CD4-positive, alpha-beta memory T cell (primary cell): ENCODE results near the gene CHAD. TPM values are rescaled to one million over a fixed set of nuclear protein-coding genes. Genes with fewer than 3 reads are reported as not detected.

Source experiments
- CTCF ChIA-PET: fragments of 350-600 bp; sonication (Branson Sonifier 250); formaldehyde crosslinking; loops from one replicate; lab custom pipeline; 2021; ENCODE audit warnings: inconsistent platforms; ENCODE audit not compliant: partially characterized antibody; lab: Charles Lee
- POLR2A ChIA-PET: fragments of 350-600 bp; sonication (Branson Sonifier 250); formaldehyde crosslinking; loops from one replicate; lab custom pipeline; 2021; ENCODE audit not compliant: partially characterized antibody; lab: Charles Lee
- DNase-seq, 5 donors: peaks; one replicate each; pipeline versions ENCODE4 v3.0.0 to v3.0.0-alpha.2; 2020 to 2022; ENCODE audit warnings: mixed read lengths in 1 of 5
- H3K27ac ChIP-seq: one replicate; pipeline ENCODE4 v1.7.0; 2013; ENCODE audit warnings: low read depth, low read length
- H3K27me3 ChIP-seq: 2 replicates; pipeline ENCODE4 v1.7.0; 2013; ENCODE audit warnings: mild to moderate bottlenecking, low read length, moderate library complexity; ENCODE audit not compliant: insufficient read depth
- H3K36me3 ChIP-seq: 2 replicates; pipeline ENCODE4 v1.7.0; 2013; ENCODE audit warnings: mild to moderate bottlenecking, low read length, moderate library complexity; ENCODE audit not compliant: insufficient read depth
- H3K4me1 ChIP-seq: 2 replicates; pipeline ENCODE4 v1.7.0; 2013; ENCODE audit warnings: mild to moderate bottlenecking, low read length, moderate library complexity; ENCODE audit not compliant: insufficient read depth
- H3K4me3 ChIP-seq, 2 donors: one replicate each; pipeline ENCODE4 v1.7.0; 2013; ENCODE audit warnings: low read length in 2 of 2, mild to moderate bottlenecking in 1 of 2
- H3K9me3 ChIP-seq, 2 donors: one replicate each; pipeline ENCODE4 v1.7.0; 2013; ENCODE audit warnings: low read length in 2 of 2, control low read depth in 1 of 2; ENCODE audit not compliant: control insufficient read depth in 1 of 2
- H3K27ac Mint-ChIP-seq, 7 donors: one replicate each; pipeline ENCODE4 v1.8.0; 2020 to 2021; ENCODE audit warnings: mixed read lengths in 7 of 7, mild to moderate bottlenecking in 6 of 7, inconsistent platforms in 3 of 7, moderate library complexity in 3 of 7
- H3K27me3 Mint-ChIP-seq, 2 donors: one replicate each; pipeline ENCODE4 v1.8.0; 2020 to 2021; ENCODE audit warnings: mixed read lengths in 2 of 2
- H3K36me3 Mint-ChIP-seq, 2 donors: one replicate each; pipeline ENCODE4 v1.8.0; 2020 to 2021; ENCODE audit warnings: mixed read lengths in 2 of 2, inconsistent platforms in 1 of 2, mild to moderate bottlenecking in 1 of 2
- H3K4me1 Mint-ChIP-seq, 4 donors: one replicate each; pipeline ENCODE4 v1.8.0; 2020 to 2021; ENCODE audit warnings: mixed read lengths in 4 of 4, mild to moderate bottlenecking in 1 of 4
- H3K4me3 Mint-ChIP-seq, 8 donors: one replicate each; pipeline ENCODE4 v1.8.0; 2020 to 2021; ENCODE audit warnings: mixed read lengths in 8 of 8, mild to moderate bottlenecking in 7 of 8, moderate library complexity in 6 of 8, inconsistent platforms in 3 of 8
- H3K9me3 Mint-ChIP-seq, 8 donors: one replicate each; pipeline ENCODE4 v1.8.0; 2020 to 2021; ENCODE audit warnings: mixed read lengths in 8 of 8, mild to moderate bottlenecking in 5 of 8, inconsistent platforms in 3 of 8, moderate library complexity in 1 of 8
- intact Hi-C: fragments of 100-400 bp; cut with micrococcal nuclease; formaldehyde crosslinking; loops from one replicate; pipeline ENCODE4 v1.15.1; 2023
- polyA plus RNA-seq, 2 donors: library from polyadenylated mRNA; unstranded; fragments of 300-500 nt; fragmentation: Illumina TruSeq; gene quantifications; one replicate each; pipeline ENCODE4 v1.2.3, GENCODE V29; 2021
- total RNA-seq, 2 experiments: library from RNA; stranded (reverse); gene quantifications; one replicate each; pipeline ENCODE4 v1.2.3, GENCODE V29; 2021

Gene CHAD
- total and polyA plus RNA-seq, 4 experiments from 2014 or later, result 0.64 TPM; not detected in 3

DNA sequence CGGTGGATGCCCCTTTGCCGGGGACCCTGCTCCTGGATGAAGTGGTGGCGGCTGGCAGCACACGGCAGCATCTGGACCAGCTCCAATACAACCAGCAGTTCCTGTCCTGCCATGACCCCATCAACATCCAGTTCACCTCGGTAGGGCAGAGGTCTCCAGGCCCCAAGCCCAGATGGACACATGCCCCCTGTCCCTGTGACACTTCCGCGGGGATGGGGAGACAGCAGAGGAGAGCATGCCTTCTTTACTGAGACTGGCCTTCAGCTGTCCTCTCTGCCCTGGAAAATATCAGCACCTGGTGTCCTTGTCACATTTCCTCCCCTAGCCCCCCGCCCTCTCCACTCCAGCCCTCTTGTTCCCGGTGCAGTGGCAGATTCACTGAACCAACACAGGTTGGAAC lies 6.2 kb downstream of the CHAD start:
- intact Hi-C loops, result no loop called here
- H3K4me3 ChIP-seq, result no peak overlapping the region
- no peak for DNase-seq
- Mint-ChIP-seq H3K27ac (no peak overlapping the region), H3K4me3 (no peak overlapping the region), H3K36me3 (no peaks in the 10 kb centered on the region), H3K4me1 (peaks cover 0 to 23% (median 7%) of the 10 kb centered on the region in 4 donors), H3K27me3 (peaks cover 0 to 6% of the 10 kb centered on the region in 2 donors), H3K9me3 (no peaks in the 10 kb centered on the region)
- H3K4me1 ChIP-seq, result no peaks in the 10 kb centered on the region
- CTCF ChIA-PET, result no interaction called here
- POLR2A ChIA-PET, result no interaction called here
- no peaks in the 10 kb centered on the region for H3K9me3 ChIP-seq
- H3K27me3 ChIP-seq, result no peaks in the 10 kb centered on the region
- no peak overlapping the region for H3K27ac ChIP-seq
- no peaks in the 10 kb centered on the region for H3K36me3 ChIP-seq

DNA sequence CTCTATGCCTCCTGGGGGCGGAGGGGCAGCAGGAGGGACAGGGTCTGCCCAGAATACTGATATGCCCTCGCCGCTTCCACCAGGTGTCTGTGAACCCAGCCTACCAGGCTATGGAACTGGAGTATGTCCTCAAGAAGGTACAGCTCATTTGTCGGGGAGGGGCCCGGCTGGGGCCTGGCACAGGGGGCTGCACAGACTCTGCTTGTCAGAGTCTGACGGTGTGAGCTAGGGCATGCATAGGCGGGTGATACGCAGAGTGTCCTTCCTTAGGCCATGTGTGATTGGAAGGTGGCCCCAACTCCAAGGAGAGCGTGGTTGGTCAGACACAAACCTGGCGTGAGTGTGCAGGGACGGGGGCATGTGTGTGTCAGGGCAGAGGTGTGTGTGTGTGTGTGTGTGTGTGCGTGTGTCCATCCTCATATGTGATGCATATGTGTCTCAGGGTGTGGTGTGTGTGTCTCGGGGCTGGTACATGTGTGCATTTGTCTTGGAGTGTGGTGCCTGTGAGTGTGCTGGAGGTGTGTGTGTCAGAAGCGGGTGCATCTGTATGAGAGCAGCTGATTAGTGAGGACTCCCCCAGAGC lies 7.0 kb downstream of the CHAD start:
- H3K36me3 Mint-ChIP-seq, result no peaks in the 10 kb centered on the region
- CTCF ChIA-PET, result no interaction called here
- no peak overlapping the region for H3K4me3 Mint-ChIP-seq
- Histone ChIP-seq H3K4me3 (no peak overlapping the region), H3K27ac (no peak overlapping the region), H3K9me3 (no peaks in the 10 kb centered on the region), H3K36me3 (no peaks in the 10 kb centered on the region), H3K27me3 (no peaks in the 10 kb centered on the region), H3K4me1 (no peaks in the 10 kb centered on the region)
- DNase-seq, result no peak
- H3K9me3 Mint-ChIP-seq, result no peaks in the 10 kb centered on the region
- H3K4me1 Mint-ChIP-seq, result peaks cover 0 to 15% (median 4%) of the 10 kb centered on the region in 4 donors
- peaks cover 0 to 6% of the 10 kb centered on the region in 2 donors for H3K27me3 Mint-ChIP-seq
- H3K27ac Mint-ChIP-seq, result no peak overlapping the region
- POLR2A ChIA-PET, result no interaction called here
- intact Hi-C loops, result no loop called here

DNA sequence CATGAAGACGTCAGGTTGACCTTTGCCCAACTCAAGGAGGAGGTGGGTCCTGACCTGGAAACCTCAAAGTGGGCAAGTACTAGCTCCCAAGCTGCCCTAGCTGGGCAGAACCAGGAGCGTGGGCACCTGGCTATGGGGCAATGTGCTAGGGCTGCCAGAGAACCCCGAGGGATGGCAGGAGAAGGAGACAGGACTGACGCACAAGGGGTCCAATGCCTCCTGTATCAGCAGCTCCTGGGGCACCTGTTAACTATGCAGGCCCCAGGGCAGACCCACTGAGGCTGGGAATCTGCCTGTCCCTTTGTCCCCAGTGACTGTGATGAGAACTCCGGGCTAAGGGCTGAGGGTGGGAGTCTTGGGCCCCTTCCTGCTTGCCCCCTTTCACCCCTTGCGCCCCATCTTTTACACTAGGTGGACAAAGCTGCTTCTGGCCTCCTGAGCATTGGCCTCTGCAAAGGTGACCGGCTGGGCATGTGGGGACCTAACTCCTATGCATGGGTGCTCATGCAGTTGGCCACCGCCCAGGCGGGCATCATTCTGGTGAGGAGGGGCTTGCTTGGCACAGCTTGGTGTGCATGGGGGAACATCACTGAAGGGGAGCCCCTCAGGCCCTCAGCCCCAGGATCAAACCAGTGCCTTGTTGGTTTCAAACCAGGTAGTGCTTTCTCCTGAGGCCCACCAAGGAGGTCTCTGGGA lies 7.7 kb downstream of the CHAD start:
- CTCF ChIA-PET, result no interaction called here
- POLR2A ChIA-PET, result no interaction called here

DNA sequence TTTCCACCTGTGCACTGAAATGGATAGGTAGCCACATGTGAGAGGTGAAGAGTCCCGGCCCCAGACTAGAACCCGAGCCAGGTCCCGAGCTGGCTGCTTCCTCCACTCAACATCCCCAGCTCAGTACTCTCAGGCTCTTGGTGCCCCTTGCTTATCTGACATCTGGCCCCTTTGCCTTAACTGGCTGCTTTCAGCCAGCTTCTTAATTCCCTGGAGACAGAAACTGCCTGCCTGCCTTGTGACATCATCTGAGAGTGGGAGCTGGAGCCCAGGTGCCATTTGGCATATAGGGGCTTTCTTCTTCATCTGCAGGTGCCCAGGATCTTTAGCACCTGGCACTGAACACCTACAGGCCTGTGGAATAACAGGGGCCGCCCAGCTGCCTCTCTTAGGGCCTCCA lies 8.9 kb downstream of the CHAD start:
- no peaks in the 10 kb centered on the region for H3K27me3 Mint-ChIP-seq

More for the DNA sequence above, 7.7 kb downstream of the CHAD start:
- no peaks in the 10 kb centered on the region for H3K9me3 ChIP-seq
- no peak overlapping the region for H3K27ac ChIP-seq
- no peak overlapping the region for H3K4me3 Mint-ChIP-seq
- no peak for DNase-seq
- peaks cover 0 to 6% of the 10 kb centered on the region in 2 donors for H3K27me3 Mint-ChIP-seq
- H3K9me3 Mint-ChIP-seq, result no peaks in the 10 kb centered on the region
- intact Hi-C loops, result no loop called here
- peaks cover 0 to 12% (median 0%) of the 10 kb centered on the region in 4 donors for H3K4me1 Mint-ChIP-seq
- peaks cover 0 to under 1% of the 10 kb centered on the region in 2 donors for H3K36me3 Mint-ChIP-seq
- H3K27ac Mint-ChIP-seq, result no peak overlapping the region
- H3K4me3 ChIP-seq, result no peak overlapping the region
- no peaks in the 10 kb centered on the region for H3K27me3 ChIP-seq
- H3K4me1 ChIP-seq, result no peaks in the 10 kb centered on the region
- H3K36me3 ChIP-seq, result no peaks in the 10 kb centered on the region

DNA sequence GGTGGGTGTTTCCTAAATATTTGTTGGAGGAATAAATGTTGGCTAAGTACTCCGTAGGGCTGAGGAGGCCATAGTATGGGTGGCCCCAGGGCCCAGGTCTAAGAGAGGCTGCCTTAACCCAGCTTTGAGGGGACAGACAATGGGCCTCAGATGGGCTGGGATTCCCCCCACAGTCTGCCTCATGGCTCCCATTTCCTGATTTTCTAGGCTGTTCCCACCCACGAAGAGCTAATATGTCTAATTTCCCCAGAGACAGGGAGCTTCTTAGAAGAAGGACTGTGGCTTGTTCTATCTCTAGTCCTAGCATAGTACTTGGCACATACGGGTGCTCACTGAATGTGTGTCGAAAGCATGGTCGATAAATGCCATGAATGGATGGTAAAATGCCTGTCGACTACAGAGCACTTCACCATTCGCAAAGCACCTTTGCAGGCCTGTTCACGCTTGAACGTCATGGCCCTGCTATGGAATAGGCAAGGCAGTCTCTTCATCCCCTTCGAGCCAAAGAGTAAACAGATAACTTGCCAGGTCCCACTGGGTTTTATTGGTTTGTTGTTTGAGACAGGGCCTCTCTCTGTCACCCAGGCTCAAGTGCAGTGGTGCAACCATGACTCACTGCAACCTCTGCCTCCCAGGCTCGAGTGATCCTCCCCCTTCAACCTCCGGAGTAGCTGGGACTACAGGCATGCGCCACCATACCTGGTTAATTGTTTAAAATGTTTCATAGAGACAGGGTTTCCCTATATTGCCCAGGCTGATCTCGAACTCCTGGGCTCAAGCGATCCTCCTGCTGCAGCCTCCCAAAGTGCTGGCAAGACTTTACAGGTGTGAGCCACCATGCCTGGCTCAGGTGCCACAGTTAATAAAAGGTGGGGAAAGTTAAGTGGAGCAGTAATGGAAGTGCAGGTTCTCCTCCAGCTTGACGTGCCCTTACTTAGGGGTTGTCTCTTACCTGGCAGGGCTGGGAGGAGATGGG lies 9.7 kb downstream of the CHAD start:
- H3K4me3 ChIP-seq, result no peak overlapping the region
- intact Hi-C loops, result no loop called here
- H3K36me3 Mint-ChIP-seq, result peaks cover 0 to 5% of the 10 kb centered on the region in 2 donors
- H3K27me3 Mint-ChIP-seq, result no peaks in the 10 kb centered on the region
- POLR2A ChIA-PET, result no interaction called here
- no peaks in the 10 kb centered on the region for H3K9me3 ChIP-seq
- peaks cover 0 to 5% (median 0%) of the 10 kb centered on the region in 4 donors for H3K4me1 Mint-ChIP-seq
- H3K9me3 Mint-ChIP-seq, result no peaks in the 10 kb centered on the region
- H3K27ac ChIP-seq, result no peak overlapping the region
- H3K27me3 ChIP-seq, result no peaks in the 10 kb centered on the region
- no peak overlapping the region for H3K4me3 Mint-ChIP-seq
- H3K36me3 ChIP-seq, result no peaks in the 10 kb centered on the region
- H3K4me1 ChIP-seq, result no peaks in the 10 kb centered on the region
- no peak overlapping the region for H3K27ac Mint-ChIP-seq
- DNase-seq, result no peak
- CTCF ChIA-PET, result no interaction called here

More for the DNA sequence above, 8.9 kb downstream of the CHAD start:
- H3K4me1 ChIP-seq, result no peaks in the 10 kb centered on the region
- ChIA-PET POLR2A (no interaction called here), CTCF (no interaction called here)
- peaks cover 0 to 5% of the 10 kb centered on the region in 2 donors for H3K36me3 Mint-ChIP-seq
- H3K27ac Mint-ChIP-seq, result no peak overlapping the region
- H3K4me3 ChIP-seq, result no peak overlapping the region
- H3K36me3 ChIP-seq, result no peaks in the 10 kb centered on the region
- no peak overlapping the region for H3K27ac ChIP-seq
- no peaks in the 10 kb centered on the region for H3K9me3 Mint-ChIP-seq
- no peaks in the 10 kb centered on the region for H3K27me3 ChIP-seq
- DNase-seq, result no peak
- H3K9me3 ChIP-seq, result no peaks in the 10 kb centered on the region
- no peak overlapping the region for H3K4me3 Mint-ChIP-seq
- intact Hi-C loops, result no loop called here
- H3K4me1 Mint-ChIP-seq, result peaks cover 0 to 5% (median 0%) of the 10 kb centered on the region in 4 donors

DNA sequence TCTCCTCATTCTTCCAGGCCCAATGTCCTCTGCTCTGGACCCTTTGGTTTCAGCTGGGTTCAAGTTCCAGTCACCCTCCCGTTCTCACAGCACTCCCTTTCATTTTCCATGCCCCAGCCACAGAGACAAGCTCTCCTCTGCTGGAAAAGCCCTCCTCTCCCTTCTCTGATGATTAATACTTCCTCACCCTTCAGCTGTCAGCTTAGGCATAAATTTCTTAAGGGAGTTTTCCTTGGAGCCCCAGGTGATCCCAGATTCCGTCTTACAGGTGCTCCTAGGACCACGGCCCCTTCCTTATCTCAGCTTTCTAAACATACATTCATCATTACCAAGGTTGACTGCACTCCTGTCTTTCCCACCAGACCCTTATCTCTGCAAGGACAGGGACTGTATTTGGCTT lies 10.4 kb downstream of the CHAD start:
- no peaks in the 10 kb centered on the region for H3K4me1 ChIP-seq
- POLR2A ChIA-PET, result no interaction called here
- Mint-ChIP-seq H3K36me3 (peaks cover 0 to 5% of the 10 kb centered on the region in 2 donors), H3K4me3 (no peak overlapping the region), H3K27ac (peak overlapping the region in 1 of 7 donors; percentile 2), H3K27me3 (no peaks in the 10 kb centered on the region), H3K4me1 (peaks cover 0 to 5% (median 0%) of the 10 kb centered on the region in 4 donors), H3K9me3 (no peaks in the 10 kb centered on the region)
- intact Hi-C loops, result no loop called here
- H3K9me3 ChIP-seq, result no peaks in the 10 kb centered on the region
- no peaks in the 10 kb centered on the region for H3K36me3 ChIP-seq
- no peak for DNase-seq
- no peak overlapping the region for H3K4me3 ChIP-seq
- no peak overlapping the region for H3K27ac ChIP-seq
- H3K27me3 ChIP-seq, result no peaks in the 10 kb centered on the region
- CTCF ChIA-PET, result no interaction called here

DNA sequence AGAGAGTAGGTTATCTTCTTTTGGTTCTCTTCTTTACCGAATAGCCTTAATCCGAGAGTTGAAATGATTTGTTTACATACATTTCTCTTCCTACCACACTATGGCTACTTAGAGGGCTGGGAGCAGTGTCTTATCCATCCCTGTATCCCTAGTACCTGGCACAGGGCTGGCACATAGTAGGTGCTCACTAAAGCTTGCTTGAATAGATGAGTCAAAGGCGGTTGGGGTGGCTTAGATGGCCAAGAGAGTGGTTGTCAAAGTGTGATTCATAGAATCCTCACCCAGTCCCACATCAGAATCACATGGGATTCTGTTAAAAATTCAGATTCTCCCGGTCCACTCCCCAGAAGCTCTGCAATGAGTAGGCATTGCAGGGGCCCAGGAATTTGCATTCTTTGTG lies 11.1 kb downstream of the CHAD start:
- Mint-ChIP-seq H3K4me3 (no peak overlapping the region), H3K4me1 (peaks cover 0 to 5% (median 0%) of the 10 kb centered on the region in 4 donors), H3K27me3 (no peaks in the 10 kb centered on the region), H3K9me3 (no peaks in the 10 kb centered on the region), H3K27ac (no peak overlapping the region), H3K36me3 (peaks cover 0 to 5% of the 10 kb centered on the region in 2 donors)
- Histone ChIP-seq H3K27ac (no peak overlapping the region), H3K9me3 (no peaks in the 10 kb centered on the region), H3K36me3 (no peaks in the 10 kb centered on the region), H3K4me3 (no peak overlapping the region), H3K4me1 (no peaks in the 10 kb centered on the region), H3K27me3 (no peaks in the 10 kb centered on the region)
- ChIA-PET POLR2A (no interaction called here), CTCF (no interaction called here)
- intact Hi-C loops, result no loop called here
- no peak for DNase-seq
